ENCODE results near the gene PARK7. TPM values are rescaled to one million over a fixed set of nuclear protein-coding genes. Genes with fewer than 3 reads are reported as not detected.

Gene PARK7
- total RNA-seq, 1 donor from 2014 or later, result 303 TPM

DNA sequence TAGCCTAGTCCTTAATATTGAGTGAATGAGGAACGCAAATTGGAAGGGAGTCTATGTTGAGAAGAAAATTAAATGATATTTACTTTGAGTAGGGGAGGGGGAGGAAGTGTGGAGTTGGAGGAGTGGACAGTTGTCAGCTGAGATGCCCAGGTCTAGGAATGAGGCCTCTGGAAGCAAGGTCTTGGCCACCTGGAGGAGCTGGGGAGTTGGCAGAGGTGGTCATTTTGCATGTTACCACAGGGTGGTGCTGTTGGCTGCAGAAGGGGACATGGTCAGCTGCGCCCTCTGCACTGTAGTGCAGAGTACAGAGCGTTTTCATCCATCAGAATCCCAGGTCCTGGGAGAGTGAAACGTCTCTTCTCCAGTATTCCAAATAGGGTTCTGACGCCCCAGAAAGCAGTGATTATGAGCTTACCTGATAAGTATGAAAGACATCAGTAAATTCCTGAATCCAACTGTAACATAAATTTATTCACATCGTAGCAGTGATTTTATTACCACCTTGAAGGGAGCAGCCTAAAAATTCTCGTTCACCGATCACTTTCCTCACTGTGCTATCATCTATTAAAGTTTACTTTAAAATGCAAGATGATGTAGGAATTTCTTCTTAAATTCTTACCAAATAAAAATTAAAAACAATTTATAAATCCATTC, 13.8 kb downstream of the PARK7 start:
- intact Hi-C loops (cut with micrococcal nuclease), result no loop called here

DNA sequence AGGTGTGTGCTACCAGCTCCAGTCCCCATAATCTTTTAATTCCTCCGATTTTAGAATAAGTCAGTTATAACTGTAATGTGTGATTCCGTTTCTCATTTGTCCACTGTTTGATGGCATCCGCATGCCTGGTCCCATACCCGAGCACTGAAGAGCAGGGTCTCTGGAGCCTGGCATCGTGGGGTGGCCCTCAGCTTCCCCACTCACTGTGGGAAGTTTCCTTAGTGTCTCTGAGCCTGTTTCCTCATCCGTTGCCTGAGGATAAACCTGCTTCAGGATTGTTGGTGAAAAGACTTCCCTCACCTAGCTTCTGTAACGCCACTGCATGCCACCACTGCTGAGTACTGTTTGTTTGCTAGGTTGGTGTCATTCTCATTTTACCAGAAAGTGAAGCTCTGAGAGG, 19.5 kb downstream of the PARK7 start:
- intact Hi-C loops (cut with micrococcal nuclease), result no loop called here

GRCh38 chr1:7983086-7983778, 21.7 kb downstream of the PARK7 start:
- intact Hi-C loops (cut with micrococcal nuclease), result no loop called here

DNA sequence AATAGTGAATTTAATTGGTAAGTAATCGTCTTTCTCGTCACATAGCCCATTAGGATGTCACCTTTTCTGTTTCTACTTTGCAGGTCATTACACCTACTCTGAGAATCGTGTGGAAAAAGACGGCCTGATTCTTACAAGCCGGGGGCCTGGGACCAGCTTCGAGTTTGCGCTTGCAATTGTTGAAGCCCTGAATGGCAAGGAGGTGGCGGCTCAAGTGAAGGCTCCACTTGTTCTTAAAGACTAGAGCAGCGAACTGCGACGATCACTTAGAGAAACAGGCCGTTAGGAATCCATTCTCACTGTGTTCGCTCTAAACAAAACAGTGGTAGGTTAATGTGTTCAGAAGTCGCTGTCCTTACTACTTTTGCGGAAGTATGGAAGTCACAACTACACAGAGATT, 23.3 kb downstream of the PARK7 start:
- intact Hi-C loops (cut with micrococcal nuclease), result no loop called here

GRCh38 chr1:7985851-7986612, 24.5 kb downstream of the PARK7 start:
- intact Hi-C loops (cut with micrococcal nuclease), result no loop called here

GRCh38 chr1:7987528-7987927, 26.0 kb downstream of the PARK7 start:
- intact Hi-C loops (cut with micrococcal nuclease), result no loop called here

- intact Hi-C loops (cut with micrococcal nuclease), result no loop called here
Measured at GRCh38 chr1:7988576-7988975, 27.1 kb downstream of the PARK7 start.

DNA sequence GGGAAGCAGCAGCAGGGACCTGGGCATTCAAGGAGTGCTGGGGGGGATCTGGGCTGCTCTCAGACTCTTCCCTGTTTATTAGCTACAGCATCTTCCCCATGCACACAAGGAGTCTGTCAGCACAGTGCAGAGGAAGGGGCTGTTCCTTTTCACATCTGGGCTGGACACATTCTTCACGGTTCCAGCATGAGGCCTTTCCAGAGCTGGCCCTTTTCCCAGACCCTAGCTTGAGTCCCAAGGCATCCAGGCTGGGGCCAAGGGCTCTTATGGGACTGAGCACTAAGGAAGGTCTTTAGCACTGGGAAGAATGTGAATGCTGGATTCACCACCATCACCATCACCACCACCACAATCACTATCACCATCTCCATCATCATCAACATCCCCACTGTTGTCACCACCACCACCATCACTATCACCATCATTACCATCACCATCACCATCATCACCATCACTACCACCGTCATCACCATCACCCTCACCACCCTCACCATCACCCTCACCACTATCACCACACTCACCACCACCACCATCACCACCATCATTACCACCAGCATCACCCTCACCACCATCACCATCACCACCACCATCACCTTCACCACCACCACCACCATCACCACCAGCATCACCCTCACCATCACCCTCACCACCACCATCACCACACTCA, 28.4 kb downstream of the PARK7 start:
- intact Hi-C loops (cut with micrococcal nuclease), result no loop called here

- intact Hi-C loops (cut with micrococcal nuclease), result no loop called here
Measured at GRCh38 chr1:7991504-7992440, 30.3 kb downstream of the PARK7 start.

DNA sequence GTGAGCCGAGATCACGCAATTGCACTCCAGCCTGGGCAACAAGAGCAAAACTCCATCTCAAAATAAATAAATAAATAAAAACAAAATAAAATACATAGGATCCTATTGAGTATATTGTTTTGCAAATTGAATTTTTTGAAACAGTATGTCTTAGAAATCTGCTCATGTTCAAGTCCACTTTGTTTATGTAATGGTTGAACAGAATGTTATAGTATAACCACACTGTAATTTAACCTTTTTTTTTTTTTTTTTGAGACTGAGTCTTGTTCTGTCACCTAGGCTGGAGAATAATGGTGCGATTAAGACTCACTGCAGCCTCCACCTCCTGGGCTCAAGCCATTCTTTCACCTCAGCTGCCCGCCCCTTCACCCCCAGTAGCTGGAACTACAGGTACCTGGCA, 31.4 kb downstream of the PARK7 start:
- intact Hi-C loops (cut with micrococcal nuclease), result no loop called here

- intact Hi-C loops (cut with micrococcal nuclease), result no loop called here
Measured at GRCh38 chr1:7993593-7994479, 32.3 kb downstream of the PARK7 start.

- intact Hi-C loops (cut with micrococcal nuclease), result no loop called here
Measured at GRCh38 chr1:7994827-7995226, 33.3 kb downstream of the PARK7 start.

- intact Hi-C loops (cut with micrococcal nuclease), result no loop called here
Measured at GRCh38 chr1:7995437-7995836, 33.9 kb downstream of the PARK7 start.

DNA sequence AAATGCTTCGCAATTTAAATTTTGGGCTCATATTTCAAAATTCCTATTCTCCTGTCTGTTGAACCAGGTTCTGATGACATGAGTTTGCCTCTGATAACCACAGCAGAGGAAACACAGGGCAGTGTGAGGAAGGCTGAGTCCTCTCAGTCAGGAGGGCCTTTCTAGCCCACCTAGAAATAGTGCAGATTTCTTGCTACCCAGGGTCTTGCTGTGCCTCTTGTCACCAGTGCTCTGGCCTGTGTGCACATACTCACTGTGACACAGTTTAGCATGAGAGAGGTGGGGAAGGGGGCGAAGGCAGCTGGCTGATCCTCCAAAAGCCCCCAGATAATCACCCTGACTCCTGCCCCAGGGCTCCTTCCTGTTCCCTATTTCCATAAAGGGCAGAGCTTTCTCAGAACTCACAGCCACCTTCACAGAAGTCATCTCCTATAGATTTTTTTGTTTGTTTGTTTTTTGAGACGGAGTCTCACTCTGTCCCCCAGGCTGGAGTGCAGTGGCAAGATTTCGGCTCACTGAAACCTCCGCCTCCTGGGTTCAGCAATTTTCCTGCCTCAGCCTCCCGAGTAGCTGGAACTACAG, 40.9 kb downstream of the PARK7 start:
- intact Hi-C loops (cut with micrococcal nuclease), result no loop called here

DNA sequence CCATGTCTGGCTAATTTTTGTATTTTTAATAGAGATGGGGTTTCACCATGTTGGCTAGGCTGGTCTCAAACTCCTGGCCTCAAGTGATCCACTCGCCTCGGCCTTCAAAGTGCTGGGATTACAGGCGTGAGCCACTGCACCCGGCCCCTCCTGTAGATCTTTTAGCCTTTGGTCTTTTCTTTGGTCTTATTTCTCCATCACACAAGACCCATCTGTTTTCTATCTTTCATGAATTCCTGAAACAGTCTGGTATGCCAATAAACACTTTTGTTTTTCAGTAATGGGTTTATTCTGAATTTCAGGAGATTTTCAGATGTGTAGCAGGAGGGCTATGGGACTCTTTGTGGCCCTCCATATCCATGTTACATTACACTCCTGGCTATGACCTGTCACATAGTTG, 41.4 kb downstream of the PARK7 start:
- intact Hi-C loops (cut with micrococcal nuclease), result no loop called here

GRCh38 chr1:8003438-8004112, 42.1 kb downstream of the PARK7 start:
- intact Hi-C loops (cut with micrococcal nuclease), result no loop called here

DNA sequence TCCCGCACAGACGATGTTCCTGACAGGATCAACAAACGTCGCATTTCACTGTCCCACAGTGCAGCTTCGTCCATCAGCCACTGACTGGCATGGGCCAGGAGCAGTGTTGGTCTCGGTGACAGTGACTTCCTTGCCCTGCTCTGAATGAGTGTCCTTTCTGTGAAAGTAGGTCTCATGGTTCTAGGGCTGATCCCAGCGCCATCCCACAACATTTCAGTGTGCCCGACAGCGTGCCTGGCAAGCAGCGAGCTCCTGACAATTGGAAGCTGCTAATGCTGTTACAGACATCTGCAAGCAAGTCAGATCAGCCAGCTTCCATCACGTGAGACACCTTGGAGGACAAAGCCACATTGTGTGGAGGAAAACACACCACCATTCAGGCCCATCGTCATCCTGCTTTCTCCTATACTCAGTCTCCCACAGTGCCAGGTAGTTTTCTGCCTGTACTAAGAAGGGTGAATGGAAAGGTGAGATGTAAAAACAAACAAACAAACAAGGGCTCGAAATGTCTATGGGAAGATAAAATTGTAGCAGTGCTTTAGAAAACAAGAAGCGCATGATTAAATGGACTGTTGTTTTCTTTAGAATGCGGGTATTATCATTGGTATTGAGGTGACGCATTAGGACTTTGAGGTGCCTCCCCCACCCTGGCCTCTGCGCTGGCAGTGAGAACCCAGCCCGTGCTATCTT, 42.7 kb downstream of the PARK7 start:
- intact Hi-C loops (cut with micrococcal nuclease), result no loop called here

All from T-helper 2 cell treated with Interferon-gamma antibody and Interleukin-4, amounts not matched to agents 100 ng/mL and 5 ng/mL, for 36 hours (primary cell).